Smooth muscle cell (in vitro differentiated cells): ENCODE measurements around the gene PDZD2. TPM values are rescaled to one million over a fixed set of nuclear protein-coding genes. Genes with fewer than 3 reads are reported as not detected.
A peak's percentile ranks its signal among the peaks of the same experiment; 100 is the strongest.
"Not testable (repeated sequence)": the region's sequence is repeated elsewhere in the genome, so short reads cannot be mapped to it uniquely, and the experiment has no call there.

Experiments
- DNase-seq: peaks from one replicate; lab custom pipeline; 2025; ENCODE audit not compliant: unreplicated experiment; lab: John Stamatoyannopoulos, UW
- H2AFZ ChIP-seq: fragments of 200-600 bp; sonication (generic); 2 replicates; pipeline ENCODE4 v1.6.0; 2016; ENCODE audit warnings: antibody characterized with exemption, low read depth, mild to moderate bottlenecking
- H3F3A ChIP-seq: fragments of 200-600 bp; sonication (generic); 2 replicates; pipeline ENCODE4 v1.6.0; 2017; ENCODE audit warnings: antibody characterized with exemption, low read depth
- H3K27ac ChIP-seq: fragments of 200-600 bp; sonication (generic); 2 replicates; pipeline ENCODE4 v1.5.1; 2016; ENCODE audit warnings: low read depth, mild to moderate bottlenecking
- H3K27me3 ChIP-seq: fragments of 200-600 bp; sonication (generic); 2 replicates; pipeline ENCODE4 v1.6.1; 2016; ENCODE audit warnings: low read depth, mild to moderate bottlenecking
- H3K36me3 ChIP-seq: fragments of 200-600 bp; sonication (generic); 2 replicates; pipeline ENCODE4 v1.5.1; 2016; ENCODE audit warnings: low read depth
- H3K4me1 ChIP-seq: fragments of 200-600 bp; sonication (generic); 2 replicates; pipeline ENCODE4 v1.5.1; 2016; ENCODE audit warnings: low read depth
- H3K4me2 ChIP-seq: fragments of 200-600 bp; sonication (generic); 2 replicates; pipeline ENCODE4 v1.6.0; 2016; ENCODE audit warnings: mild to moderate bottlenecking
- H3K4me3 ChIP-seq: fragments of 200-600 bp; sonication (generic); 2 replicates; pipeline ENCODE4 v1.5.1; 2016; ENCODE audit warnings: mild to moderate bottlenecking
- H3K79me2 ChIP-seq: fragments of 200-600 bp; sonication (generic); 2 replicates; pipeline ENCODE4 v1.6.0; 2016; ENCODE audit warnings: low read depth, mild to moderate bottlenecking
- H3K9ac ChIP-seq: fragments of 200-600 bp; sonication (generic); 2 replicates; pipeline ENCODE4 v1.6.0; 2016; ENCODE audit warnings: low read depth
- H3K9me3 ChIP-seq: fragments of 200-600 bp; sonication (generic); replicated peaks from 2 replicates; pipeline ENCODE4 v1.5.1; 2016; ENCODE audit warnings: low read depth
- H4K20me1 ChIP-seq: fragments of 200-600 bp; sonication (generic); 2 replicates; pipeline ENCODE4 v1.6.0; 2016; ENCODE audit warnings: low read depth
- WGBS: methylation state at CpG from one replicate; pipeline ENCODE4 v1.1.7; 2016; ENCODE audit warnings: low lambda C conversion rate; 5-methylcytosine and 5-hydroxymethylcytosine counted together
- polyA plus RNA-seq: library from polyadenylated mRNA; unstranded; fragments of >200 nt; fragmentation: Nextera tagmentation; extraction: Ambion mirVana; gene quantifications from 2 replicates; pipeline ENCODE4 v1.2.1, GENCODE V29; 2016
- total RNA-seq: library from RNA; depleted of rRNA; stranded (reverse); fragments of >200 nt; gene quantifications from 2 replicates; pipeline ENCODE4 v1.2.3, GENCODE V29; 2014
- TF ChIP-seq, protein P1 (sequence below): fragments of 200-600 bp; sonication (generic); IDR thresholded peaks from 2 replicates; pipeline ENCODE4 v1.5.1; 2017; ENCODE audit warnings: borderline replicate concordance, mild to moderate bottlenecking, antibody characterized with exemption; ENCODE audit not compliant: insufficient read depth, poor library complexity, severe bottlenecking

The PDZD2 gene
- total and polyA plus RNA-seq, 2 experiments from 2014 or later, result 3.2 to 4.1 TPM

DNA sequence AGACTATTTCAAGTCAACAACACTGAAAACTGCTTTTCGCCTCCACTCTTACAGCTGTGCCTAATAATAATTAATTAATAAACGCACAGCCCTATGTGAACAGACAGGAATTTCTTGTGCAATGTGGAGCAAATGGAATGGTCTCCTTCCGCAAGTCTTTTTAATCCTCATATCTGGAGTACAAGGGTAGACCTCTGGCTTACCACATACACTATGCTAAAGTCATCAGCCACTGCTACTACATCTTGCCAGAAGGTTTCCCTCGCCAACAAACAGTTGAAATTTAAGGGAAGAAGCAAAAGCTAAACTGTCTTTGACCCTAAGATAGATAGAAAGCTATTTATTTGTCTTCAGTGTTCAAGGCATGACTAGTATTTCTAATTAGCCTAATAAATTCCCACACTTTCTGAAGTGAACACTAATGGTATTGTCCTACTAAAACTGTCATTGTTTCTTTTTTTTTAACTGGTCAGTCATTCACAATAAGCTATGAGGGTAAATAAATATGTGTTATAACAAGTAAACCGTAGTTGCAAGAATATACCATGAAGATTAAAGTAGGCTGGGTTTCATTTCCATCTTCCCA is 471.3 kb downstream of the PDZD2 start:
- no peak overlapping the region for H3K4me2 ChIP-seq
- H3K36me3 ChIP-seq, result peaks cover 19% of the 10 kb centered on the region
- peak overlapping the region; percentile 5 for H3K27ac ChIP-seq
- H3F3A ChIP-seq, result no peaks in the 10 kb centered on the region
- TF ChIP-seq, protein P1, sequence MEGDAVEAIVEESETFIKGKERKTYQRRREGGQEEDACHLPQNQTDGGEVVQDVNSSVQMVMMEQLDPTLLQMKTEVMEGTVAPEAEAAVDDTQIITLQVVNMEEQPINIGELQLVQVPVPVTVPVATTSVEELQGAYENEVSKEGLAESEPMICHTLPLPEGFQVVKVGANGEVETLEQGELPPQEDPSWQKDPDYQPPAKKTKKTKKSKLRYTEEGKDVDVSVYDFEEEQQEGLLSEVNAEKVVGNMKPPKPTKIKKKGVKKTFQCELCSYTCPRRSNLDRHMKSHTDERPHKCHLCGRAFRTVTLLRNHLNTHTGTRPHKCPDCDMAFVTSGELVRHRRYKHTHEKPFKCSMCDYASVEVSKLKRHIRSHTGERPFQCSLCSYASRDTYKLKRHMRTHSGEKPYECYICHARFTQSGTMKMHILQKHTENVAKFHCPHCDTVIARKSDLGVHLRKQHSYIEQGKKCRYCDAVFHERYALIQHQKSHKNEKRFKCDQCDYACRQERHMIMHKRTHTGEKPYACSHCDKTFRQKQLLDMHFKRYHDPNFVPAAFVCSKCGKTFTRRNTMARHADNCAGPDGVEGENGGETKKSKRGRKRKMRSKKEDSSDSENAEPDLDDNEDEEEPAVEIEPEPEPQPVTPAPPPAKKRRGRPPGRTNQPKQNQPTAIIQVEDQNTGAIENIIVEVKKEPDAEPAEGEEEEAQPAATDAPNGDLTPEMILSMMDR, result no peak
- H3K79me2 ChIP-seq, result peaks cover 28% of the 10 kb centered on the region
- H3K9me3 ChIP-seq, result no peaks in the 10 kb centered on the region
- H3K27me3 ChIP-seq, result no peaks in the 10 kb centered on the region
- 83% methylated on average over 5 of the region's 5 CpGs for WGBS
- no peak overlapping the region for H3K4me3 ChIP-seq
- DNase-seq, result no peak
- no peak overlapping the region for H3K9ac ChIP-seq
- H2AFZ ChIP-seq, result no peak overlapping the region
- no peaks in the 10 kb centered on the region for H3K4me1 ChIP-seq
- H4K20me1 ChIP-seq, result peaks cover 77% of the 10 kb centered on the region

DNA sequence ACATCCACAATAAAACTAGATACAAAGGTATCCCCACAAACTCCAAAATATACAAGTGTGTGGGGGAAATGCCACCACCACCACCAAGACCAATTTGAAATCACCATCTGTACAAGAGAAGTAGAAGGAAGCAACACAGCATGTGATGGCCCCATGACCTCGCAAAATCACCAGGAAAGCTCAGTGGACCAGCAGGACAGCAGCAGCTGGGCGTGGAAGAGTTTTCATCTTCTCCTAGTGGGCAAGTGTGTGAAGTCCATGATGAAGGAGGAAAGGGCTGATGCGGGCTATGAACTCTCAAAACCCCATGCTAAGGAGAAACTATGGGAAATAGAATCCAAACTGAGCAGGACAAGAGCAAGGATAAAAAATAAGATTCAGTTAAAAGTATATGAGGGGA is 477.1 kb downstream of the PDZD2 start:
- H3K27ac ChIP-seq, result no peak overlapping the region
- H3K79me2 ChIP-seq, result peaks cover 71% of the 10 kb centered on the region
- H3F3A ChIP-seq, result peaks cover 6% of the 10 kb centered on the region
- no peak overlapping the region for H3K4me3 ChIP-seq
- WGBS, result 92% methylated on average over 3 of the region's 3 CpGs
- no peaks in the 10 kb centered on the region for H3K4me1 ChIP-seq
- TF ChIP-seq, protein P1, result no peak
- H3K9ac ChIP-seq, result no peak overlapping the region
- no peak for DNase-seq
- H2AFZ ChIP-seq, result no peak overlapping the region
- H3K36me3 ChIP-seq, result peaks cover 10% of the 10 kb centered on the region
- H4K20me1 ChIP-seq, result peaks cover 80% of the 10 kb centered on the region
- no peaks in the 10 kb centered on the region for H3K9me3 ChIP-seq
- H3K27me3 ChIP-seq, result no peaks in the 10 kb centered on the region
- H3K4me2 ChIP-seq, result no peak overlapping the region

GRCh38 chr5:32116574-32117313 is 477.8 kb downstream of the PDZD2 start:
- Histone ChIP-seq H3K9me3 (no peaks in the 10 kb centered on the region), H3K36me3 (peaks cover 10% of the 10 kb centered on the region), H3K9ac (no peak overlapping the region), H3K27me3 (no peaks in the 10 kb centered on the region), H2AFZ (no peak overlapping the region), H4K20me1 (peaks cover 81% of the 10 kb centered on the region), H3K4me3 (no peak overlapping the region), H3K4me1 (no peaks in the 10 kb centered on the region), H3K79me2 (peaks cover 77% of the 10 kb centered on the region), H3F3A (peaks cover 6% of the 10 kb centered on the region), H3K27ac (peak overlapping the region; percentile 28), H3K4me2 (no peak overlapping the region)
- TF ChIP-seq, protein P1, result no peak
- no peak for DNase-seq
- 94% methylated on average over 4 of the region's 4 CpGs for WGBS

- Histone ChIP-seq H4K20me1 (peaks cover 82% of the 10 kb centered on the region), H3K79me2 (peaks cover 82% of the 10 kb centered on the region)
- H3K4me3 ChIP-seq, H2AFZ ChIP-seq, H3K27ac ChIP-seq, H3K4me2 ChIP-seq, H3K4me1 ChIP-seq, H3F3A ChIP-seq, H3K9ac ChIP-seq, H3K36me3 ChIP-seq, H3K27me3 ChIP-seq, H3K9me3 ChIP-seq, DNase-seq: not testable (repeated sequence)
- 92% methylated on average over 8 of the region's 8 CpGs for WGBS
Observed at GRCh38 chr5:32118922-32119321, 480.0 kb downstream of the PDZD2 start.
